ENCODE measurements around the gene PTPN7. TPM values are rescaled to one million over a fixed set of nuclear protein-coding genes. Genes with fewer than 3 reads are reported as not detected.

The PTPN7 gene
- polyA plus RNA-seq, 1 of the 3 experiments (the other 2 are of a cell fraction), result not detected

GRCh38 chr1:202140833-202141232 lies 19.6 kb downstream of the PTPN7 start:
- peaks cover 3 to 5% of the 10 kb centered on the region in 2 experiments for H3K36me3 ChIP-seq (replicated peaks in 1 of 2; ENCODE audit: control insufficient read depth in 1 of 2, insufficient read depth in 2 of 2, low read length in 1 of 2)
- peaks cover 66% of the 10 kb centered on the region for H4K20me1 ChIP-seq (ENCODE audit: insufficient read depth)

More at GRCh38 chr1:202140833-202141232, 19.6 kb downstream of the PTPN7 start:
- ChIA-PET CTCF (interaction anchor here (1.0 to 3.4 kb wide), 5 partner anchors 14 to 141 kb away, joined by 3 to 13 read pairs (median 4); no protein-coding TSS in a partner anchor), POLR2A (no interaction called here)
- H3K9me3 ChIP-seq, result no peaks in the 10 kb centered on the region
- H3K4me3 ChIP-seq (ENCODE audit: low read depth in 2 of 2, low read length in 1 of 2), result no peak overlapping the region
- H3K9me2 ChIP-seq, result no peaks in the 10 kb centered on the region
- H3K27me3 ChIP-seq (ENCODE audit: insufficient read depth), result no peaks in the 10 kb centered on the region
- no peak overlapping the region for H2AFZ ChIP-seq (ENCODE audit: low read depth)
- H3K4me2 ChIP-seq, result no peak overlapping the region
- WGBS (ENCODE audit: low lambda C conversion rate), result 100% methylated on average over 2 of the region's 4 CpGs
- no peak for DNase-seq
- H3F3A ChIP-seq (replicated peaks; ENCODE audit: insufficient read depth), result peaks cover 4% of the 10 kb centered on the region
- H3K9ac ChIP-seq, result no peak overlapping the region
- no peak overlapping the region for H3K27ac ChIP-seq (ENCODE audit: low read depth in 2 of 2, low read length in 1 of 2)
- TF ChIP-seq FOXJ3 (CRISPR knock-in tag; IDR thresholded peaks at IDR 0.05) (no peak), POLR2AphosphoS5 (IDR thresholded peaks at IDR 0.05; ENCODE audit: low read depth, low read length) (no peak), RFX5 (IDR thresholded peaks at IDR 0.05; ENCODE audit: low read length) (no peak), CTCF (IDR thresholded peaks at IDR 0.05) (no peak), REST (IDR thresholded peaks at IDR 0.05; ENCODE audit: low read depth, low read length) (no peak), NFIC (IDR thresholded peaks at IDR 0.05; ENCODE audit: borderline replicate concordance) (no peak), GABPA (IDR thresholded peaks at IDR 0.05; ENCODE audit: low read depth) (no peak), CHD2 (IDR thresholded peaks at IDR 0.05; ENCODE audit: low read length, partially characterized antibody) (no peak), GATA2 (CRISPR knock-in tag; IDR thresholded peaks at IDR 0.05) (no peak), SIN3A (IDR thresholded peaks at IDR 0.05; ENCODE audit: borderline replicate concordance, low read depth, low read length) (no peak), MAX (IDR thresholded peaks at IDR 0.05; ENCODE audit: low read depth) (no peak), EZH2phosphoT487 (IDR thresholded peaks at IDR 0.05; ENCODE audit: borderline replicate concordance, low read depth) (no peak), PBX3 (IDR thresholded peaks at IDR 0.05) (no peak), RXRA (IDR thresholded peaks at IDR 0.05; ENCODE audit: borderline replicate concordance, low read depth) (no peak), RCOR1 (IDR thresholded peaks at IDR 0.05; ENCODE audit: low read length) (no peak), USF2 (IDR thresholded peaks at IDR 0.05; ENCODE audit: borderline replicate concordance, low read depth, low read length) (no peak), IRF3 (IDR thresholded peaks at IDR 0.05; ENCODE audit: low read depth, low read length) (no peak), TEAD4 (IDR thresholded peaks at IDR 0.05; ENCODE audit: borderline replicate concordance, insufficient read depth) (no peak), USF1 (IDR thresholded peaks at IDR 0.05; ENCODE audit: borderline replicate concordance, low read depth) (no peak), JUND (IDR thresholded peaks at IDR 0.05) (no peak)
- peaks cover 8 to 16% of the 10 kb centered on the region in 2 experiments; a peak in 2 of 4 replicates for H3K4me1 ChIP-seq (ENCODE audit: control insufficient read depth in 1 of 2, insufficient read depth in 2 of 2, low read depth in 1 of 2, low read length in 1 of 2)
- peaks cover 68% of the 10 kb centered on the region for H3K79me2 ChIP-seq (ENCODE audit: insufficient read depth)
